HUES6 (cell line): ENCODE results near the gene TEX30.
"Not testable (repeated sequence)": the region's sequence is repeated elsewhere in the genome, so short reads cannot be mapped to it uniquely, and the experiment has no call there.

ENCODE experiments used
- H3K27ac ChIP-seq: 2 replicates; pipeline ENCODE4 v1.7.0; 2013; ENCODE audit warnings: low read depth, mild to moderate bottlenecking, low read length, inconsistent platforms
- H3K27me3 ChIP-seq: 2 replicates; pipeline ENCODE4 v1.6.1; 2013; ENCODE audit warnings: low read length; ENCODE audit not compliant: control insufficient read depth, insufficient read depth
- H3K36me3 ChIP-seq: 2 replicates; pipeline ENCODE4 v1.6.1; 2013; ENCODE audit warnings: low read length; ENCODE audit not compliant: control insufficient read depth, insufficient read depth
- H3K4me1 ChIP-seq: 2 replicates; pipeline ENCODE4 v1.6.1; 2013; ENCODE audit warnings: low read length; ENCODE audit not compliant: control insufficient read depth, insufficient read depth
- H3K4me3 ChIP-seq: 2 replicates; pipeline ENCODE4 v1.5.1; 2013; ENCODE audit warnings: low read depth, low read length
- H3K9ac ChIP-seq: one replicate; pipeline ENCODE4 v1.6.1; 2013; ENCODE audit warnings: mild to moderate bottlenecking, low read length
- H3K9me3 ChIP-seq: 2 replicates; pipeline ENCODE4 v1.6.1; 2013; ENCODE audit warnings: low read depth, low read length; ENCODE audit not compliant: control insufficient read depth, insufficient read depth

TEX30 gene

GRCh38 chr13:102800145-102801041 lies 26.8 kb upstream of the TEX30 start:
- Histone ChIP-seq H3K36me3 (no peaks in the 10 kb centered on the region), H3K4me1 (0 out of 2 replicates have a peak, but pooled peaks cover 2% of the 10 kb centered on the region), H3K9me3 (no peaks in the 10 kb centered on the region), H3K27ac (no peak overlapping the region), H3K27me3 (peaks cover 14% of the 10 kb centered on the region), H3K9ac (peak overlapping the region; percentile 79), H3K4me3 (peak overlapping the region; percentile 97)

DNA sequence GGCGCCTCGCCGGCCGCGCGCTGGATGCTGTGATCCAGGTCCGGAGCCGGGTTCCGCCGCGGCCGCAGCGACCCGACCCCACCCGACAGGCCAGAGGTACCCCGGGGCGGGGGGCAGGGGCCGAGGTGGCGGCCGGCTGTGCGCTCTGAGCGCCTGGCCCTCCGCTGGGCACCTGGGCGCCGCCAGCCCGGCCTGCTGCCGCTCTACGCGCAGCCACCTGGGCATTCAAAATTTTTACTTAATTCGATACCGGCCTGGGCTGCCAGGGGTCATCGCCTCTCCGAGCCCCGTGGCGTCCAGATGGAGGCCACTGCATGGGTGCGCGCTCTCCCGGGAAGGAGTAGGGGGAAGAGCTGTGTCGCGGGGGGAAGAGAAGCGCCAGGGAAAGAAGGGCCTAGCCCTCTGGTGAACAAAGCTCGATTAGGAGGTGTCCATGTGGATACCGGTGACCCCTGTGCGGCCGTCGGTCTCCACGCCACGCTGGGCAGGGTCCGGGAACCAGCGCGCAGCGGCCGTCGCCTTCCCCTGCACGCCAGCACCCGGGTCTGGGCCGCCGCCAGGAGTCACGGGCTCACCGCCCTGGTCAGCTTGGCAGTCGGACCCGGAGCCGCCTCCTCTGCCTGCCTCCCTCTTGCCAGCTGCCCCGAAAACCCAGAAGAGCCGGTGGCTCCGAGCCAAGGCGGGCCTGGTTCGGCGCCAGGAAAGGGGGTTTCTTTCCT lies 26.0 kb upstream of the TEX30 start:
- Histone ChIP-seq H3K4me1 (peaks cover 3% of the 10 kb centered on the region), H3K27me3 (peaks cover 14% of the 10 kb centered on the region), H3K4me3 (peak overlapping the region; percentile 97), H3K9me3 (no peaks in the 10 kb centered on the region), H3K9ac (peak overlapping the region; percentile 79), H3K27ac (no peak overlapping the region), H3K36me3 (no peaks in the 10 kb centered on the region)

- no peaks in the 10 kb centered on the region for H3K9me3 ChIP-seq
- H3K4me3 ChIP-seq = peak within 1 kb of the TSS; percentile 97
- peaks cover 11% of the 10 kb centered on the region for H3K4me1 ChIP-seq
- peaks cover 14% of the 10 kb centered on the region for H3K27me3 ChIP-seq
- H3K9ac ChIP-seq = peak within 1 kb of the TSS; percentile 79
- H3K27ac ChIP-seq = no peak within 1 kb of the TSS
- no peaks in the 10 kb centered on the region for H3K36me3 ChIP-seq
Measured at GRCh38 chr13:102798581-102799425, 25.2 kb upstream of the TEX30 start, which contains the start of the genes BIVM and POGLUT2. TSS of gene BIVM (plus strand) at chr13:102799119. CDS start at chr13:102807268, 8,149 bp downstream. TSS of gene POGLUT2 (minus strand) at chr13:102798976. CDS start at chr13:102798670, 306 bp downstream.

- Histone ChIP-seq H3K36me3 (peaks cover 26% of the 10 kb centered on the region), H3K9me3 (no peaks in the 10 kb centered on the region), H3K4me3 (peak overlapping the region; percentile 21; the same call in 1 of the 2 replicates), H3K27me3 (no peaks in the 10 kb centered on the region), H3K4me1 (peaks cover 20% of the 10 kb centered on the region), H3K27ac (no peak overlapping the region), H3K9ac (peak overlapping the region; percentile 25)
Measured at GRCh38 chr13:102793611-102794355, 20.2 kb upstream of the TEX30 start.

- Histone ChIP-seq H3K36me3 (peaks cover 37% of the 10 kb centered on the region), H3K9me3 (no peaks in the 10 kb centered on the region), H3K27ac (no peak overlapping the region), H3K27me3 (no peaks in the 10 kb centered on the region), H3K4me3 (no peak overlapping the region), H3K4me1 (peaks cover 20% of the 10 kb centered on the region), H3K9ac (no peak overlapping the region)
Measured at GRCh38 chr13:102792396-102792795, 18.8 kb upstream of the TEX30 start.

DNA sequence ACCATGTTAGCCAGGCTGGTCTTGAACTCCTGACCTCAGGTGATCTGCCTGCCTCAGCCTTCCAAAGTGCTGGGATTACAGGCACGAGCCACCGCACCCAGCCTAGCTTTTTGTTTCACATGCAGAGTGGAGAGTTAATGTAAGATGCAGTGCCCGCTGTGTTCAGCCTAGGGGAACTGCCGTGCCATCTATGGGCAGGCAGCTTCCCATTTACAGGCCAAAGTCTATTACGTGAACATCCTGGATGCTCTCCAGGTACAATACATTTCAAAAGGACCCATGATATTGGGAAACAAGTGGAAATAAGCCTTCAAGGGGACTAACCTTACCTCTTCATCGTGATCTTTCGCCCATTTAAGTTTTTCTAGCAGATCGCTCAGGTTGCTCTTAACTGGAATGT lies 15.1 kb upstream of the TEX30 start:
- no peaks in the 10 kb centered on the region for H3K9me3 ChIP-seq
- no peaks in the 10 kb centered on the region for H3K27me3 ChIP-seq
- peaks cover 10% of the 10 kb centered on the region for H3K4me1 ChIP-seq
- no peak overlapping the region for H3K9ac ChIP-seq
- peaks cover 61% of the 10 kb centered on the region for H3K36me3 ChIP-seq
- H3K27ac ChIP-seq = no peak overlapping the region
- H3K4me3 ChIP-seq = no peak overlapping the region

GRCh38 chr13:102784483-102784882 lies 10.9 kb upstream of the TEX30 start:
- Histone ChIP-seq H3K4me3 (no peak overlapping the region), H3K4me1 (no peaks in the 10 kb centered on the region), H3K36me3 (peaks cover 58% of the 10 kb centered on the region), H3K27ac (no peak overlapping the region), H3K27me3 (no peaks in the 10 kb centered on the region), H3K9me3 (peaks cover 16% of the 10 kb centered on the region), H3K9ac (no peak overlapping the region)

DNA sequence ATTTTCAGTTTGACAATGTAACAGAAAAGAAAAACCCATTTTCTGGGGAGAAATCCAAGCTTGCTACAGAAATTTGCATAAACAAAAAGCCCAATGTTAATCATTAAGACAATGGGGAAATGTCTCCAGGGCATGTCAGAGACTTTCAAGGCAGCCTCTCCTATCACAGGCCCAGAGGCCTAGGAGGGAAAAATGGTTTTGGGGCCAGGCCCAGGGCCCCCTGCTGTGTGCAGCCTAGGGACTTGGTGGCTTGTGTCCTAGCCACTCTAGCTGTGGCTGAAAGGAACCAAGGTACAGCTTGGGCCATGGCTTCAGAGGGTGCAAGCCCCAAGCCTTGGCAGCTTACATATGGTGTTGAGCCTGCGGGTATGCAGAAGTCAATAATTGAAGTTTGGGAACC lies 8.0 kb upstream of the TEX30 start:
- Histone ChIP-seq H3K9me3 (peaks cover 16% of the 10 kb centered on the region), H3K27ac (no peak overlapping the region), H3K27me3 (no peaks in the 10 kb centered on the region), H3K4me1 (no peaks in the 10 kb centered on the region), H3K36me3 (peaks cover 35% of the 10 kb centered on the region), H3K9ac (no peak overlapping the region), H3K4me3 (no peak overlapping the region)

GRCh38 chr13:102780656-102781055 lies 7.1 kb upstream of the TEX30 start:
- Histone ChIP-seq H3K9me3 (peaks cover 16% of the 10 kb centered on the region), H3K36me3 (peaks cover 28% of the 10 kb centered on the region)
- not testable (repeated sequence) for H3K27ac ChIP-seq, H3K4me3 ChIP-seq, H3K27me3 ChIP-seq, H3K9ac ChIP-seq, H3K4me1 ChIP-seq
